HG03521 (cell line): ENCODE results near the gene ACO2.
"Not testable (repeated sequence)": the region's sequence is repeated elsewhere in the genome, so short reads cannot be mapped to it uniquely, and the experiment has no call there.

Experiments used
- ATAC-seq: cut with Tn5 transposase; IDR thresholded peaks from one replicate; pipeline ENCODE4 v1.9.1; 2021; ENCODE audit warnings: mild to moderate bottlenecking, moderate library complexity; ENCODE audit not compliant: unreplicated experiment

ACO2 gene

DNA sequence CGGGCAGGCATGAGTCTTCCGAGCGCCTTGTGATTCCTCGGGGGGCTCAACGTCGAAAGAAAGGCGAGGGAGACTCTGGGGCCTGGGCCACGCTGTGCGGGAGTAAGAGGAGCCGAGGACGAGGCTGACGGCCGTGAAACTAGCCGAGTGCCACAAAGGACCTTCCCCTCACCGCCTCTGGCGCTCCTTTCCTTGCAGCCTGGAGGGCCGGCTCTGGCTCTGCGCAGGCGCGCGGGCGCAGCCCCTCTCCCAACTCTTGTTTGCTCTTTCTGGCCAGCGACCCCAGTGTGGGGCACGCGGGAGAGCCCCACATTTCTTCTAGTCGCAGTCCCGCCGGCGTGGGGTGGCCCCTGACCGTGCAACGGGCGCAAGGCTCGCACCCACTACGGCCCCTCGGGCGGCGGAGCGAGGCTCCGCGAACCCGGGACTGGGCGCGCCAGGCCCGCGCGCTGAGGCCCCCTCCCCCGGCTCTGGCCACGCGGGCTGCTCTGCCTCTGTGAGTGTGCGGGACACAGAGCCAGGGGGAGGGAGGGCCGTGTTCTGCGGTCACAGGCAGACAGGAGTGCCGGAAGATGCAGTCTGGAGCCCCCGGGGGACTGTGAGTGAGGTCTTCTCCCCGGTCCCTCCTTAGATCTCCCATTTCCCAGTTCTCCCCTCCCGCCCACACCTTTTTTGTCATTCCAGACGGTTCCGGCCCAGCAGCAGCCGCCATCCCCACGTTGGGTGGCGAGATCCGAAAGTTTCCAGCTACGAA is 21.3 kb upstream of the ACO2 start:
- no peak for ATAC-seq

DNA sequence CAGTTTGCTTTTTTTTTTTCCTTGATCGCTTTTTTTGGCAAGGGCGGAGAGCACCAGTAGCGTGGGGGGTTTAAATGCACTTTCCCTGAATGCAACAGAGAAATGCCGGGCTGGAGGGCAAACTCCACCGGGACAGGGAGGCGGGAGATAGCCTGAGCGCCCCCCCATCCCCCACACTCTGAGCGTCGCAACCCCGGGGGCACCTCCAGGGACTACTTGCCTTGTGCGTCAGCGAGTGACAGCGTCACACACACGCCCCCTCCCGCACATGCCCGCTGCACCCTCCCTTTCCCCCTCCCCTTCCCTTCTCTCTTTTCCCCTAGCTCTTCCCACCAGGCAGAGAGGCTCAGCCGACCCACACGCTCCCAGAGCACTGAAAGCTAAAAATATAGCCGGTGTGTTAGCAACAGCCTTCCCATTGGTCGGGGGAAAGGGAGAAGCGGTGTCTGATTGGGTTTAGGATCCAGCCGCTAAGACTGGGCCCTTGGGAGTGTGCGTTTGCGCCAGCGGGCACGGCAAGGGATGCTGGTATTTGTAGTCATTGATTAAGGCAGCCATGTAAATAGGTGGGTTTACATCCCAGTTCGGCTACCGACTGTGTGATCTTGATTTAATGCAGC is 20.6 kb upstream of the ACO2 start:
- peak; percentile 45 for ATAC-seq

DNA sequence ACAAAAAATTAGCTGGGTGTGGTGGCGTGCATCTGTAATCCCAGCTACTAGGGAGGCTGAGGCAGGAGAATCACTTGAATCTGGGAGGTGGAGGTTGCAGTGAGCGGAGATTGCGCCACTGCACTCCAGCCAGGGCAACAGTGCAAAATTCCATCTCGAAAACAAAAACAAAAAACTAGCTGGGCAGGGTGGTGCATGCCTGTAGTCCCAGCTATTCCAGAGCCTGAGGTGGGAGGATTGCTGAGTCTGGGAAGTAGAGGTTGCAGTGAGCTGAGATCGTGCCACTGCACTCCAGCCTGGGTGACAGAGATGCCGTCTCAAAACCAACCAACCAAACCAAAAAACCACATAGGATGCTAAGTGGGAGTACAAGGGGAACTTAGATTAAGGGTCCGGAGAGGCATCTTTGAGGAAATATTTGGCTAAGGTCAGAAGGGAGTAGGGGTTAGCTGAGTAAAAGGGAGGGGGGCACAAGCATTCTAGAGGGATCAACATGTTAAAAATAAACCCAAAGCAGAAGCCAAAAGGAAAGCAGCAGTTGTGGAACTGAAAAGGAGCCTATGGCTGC is 10.7 kb upstream of the ACO2 start:
- ATAC-seq, result no peak

DNA sequence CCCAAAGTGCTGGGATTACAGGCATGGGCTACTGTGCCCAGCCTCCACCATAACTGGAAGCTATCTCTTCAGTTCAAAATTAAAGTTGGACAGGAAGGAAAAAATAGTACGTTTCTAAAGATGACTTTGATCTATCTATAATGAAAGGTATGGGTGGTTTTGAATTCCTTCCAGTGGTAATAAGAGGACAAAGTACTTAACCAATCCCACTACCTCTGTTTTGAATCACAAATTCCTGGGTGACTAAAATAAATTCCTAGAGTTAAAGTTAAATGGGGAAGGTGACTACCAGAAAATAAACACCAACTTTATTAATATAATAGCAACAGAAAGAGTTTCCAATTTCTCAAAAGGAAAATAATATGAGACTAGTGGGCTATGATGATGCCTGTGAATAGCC is 9.5 kb upstream of the ACO2 start:
- ATAC-seq, result no peak

DNA sequence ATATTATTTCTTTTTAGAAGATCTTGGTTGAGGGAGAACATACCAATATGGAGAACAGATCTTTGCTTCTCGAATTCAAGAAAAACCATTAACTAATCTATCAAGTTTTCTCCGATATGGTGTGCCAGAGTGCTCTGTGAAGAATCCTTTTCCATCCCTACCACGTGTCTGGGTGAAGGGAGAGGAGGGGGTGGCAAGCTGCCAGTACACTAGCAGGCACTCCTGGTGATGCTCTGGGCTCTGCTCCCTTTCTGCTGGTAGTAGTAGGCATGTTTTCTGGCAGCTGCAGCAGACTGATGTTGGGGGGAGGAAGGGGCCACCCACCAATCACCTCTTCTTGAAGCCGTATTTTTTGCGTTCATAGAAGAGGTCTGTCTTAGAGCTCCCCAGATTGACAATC is 8.8 kb upstream of the ACO2 start:
- ATAC-seq, result not testable (repeated sequence)

DNA sequence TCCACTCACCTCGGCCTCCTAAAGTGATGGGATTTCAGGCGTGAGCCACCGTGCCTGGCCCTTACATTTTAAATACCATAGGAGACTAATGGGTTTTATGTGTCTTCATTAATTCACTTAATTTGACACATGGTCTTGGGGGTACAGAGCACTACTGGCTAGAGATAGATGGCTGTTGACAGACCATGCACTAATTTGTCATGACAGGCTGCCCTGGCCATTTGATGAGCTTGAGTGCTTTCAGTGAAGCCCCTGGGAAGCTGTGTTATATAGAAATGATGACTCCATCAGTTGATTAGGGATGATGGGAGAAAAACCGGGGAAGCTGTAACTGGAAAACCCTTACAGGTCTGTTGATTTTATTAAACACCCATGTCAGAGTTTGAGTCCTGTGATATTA is 7.0 kb upstream of the ACO2 start:
- ATAC-seq, result no peak

DNA sequence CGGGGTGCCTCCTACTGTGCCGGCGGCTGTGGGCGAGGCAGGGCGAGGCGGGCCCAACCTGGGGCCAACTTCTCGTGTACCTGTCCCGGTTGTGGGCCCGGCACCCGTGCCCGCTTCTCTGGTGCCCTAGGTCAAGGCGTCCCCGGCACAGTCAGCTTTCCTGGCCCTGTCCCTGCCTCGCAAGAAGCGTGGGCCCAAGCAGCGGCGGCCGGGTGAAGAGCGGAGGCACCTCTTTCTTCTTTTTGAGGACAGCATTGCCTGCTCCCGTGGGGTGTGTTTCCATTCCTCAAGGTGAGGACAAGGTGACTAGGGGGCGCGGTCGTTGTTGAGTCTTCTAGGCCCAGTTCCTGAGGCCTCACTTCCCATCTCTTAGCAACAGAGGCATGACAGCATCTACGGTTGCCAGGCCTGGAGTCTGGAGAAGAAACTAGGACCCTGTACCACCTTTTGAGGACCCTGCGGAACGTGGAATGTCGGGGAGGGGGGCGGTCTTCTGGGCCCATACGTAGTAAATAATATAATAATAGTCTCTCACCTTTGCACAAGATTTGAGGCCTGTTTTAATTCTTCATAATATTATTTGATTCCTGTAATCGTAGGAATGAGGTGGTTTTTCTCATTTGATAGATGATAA is 418 bp downstream of the ACO2 start:
- no peak for ATAC-seq

DNA sequence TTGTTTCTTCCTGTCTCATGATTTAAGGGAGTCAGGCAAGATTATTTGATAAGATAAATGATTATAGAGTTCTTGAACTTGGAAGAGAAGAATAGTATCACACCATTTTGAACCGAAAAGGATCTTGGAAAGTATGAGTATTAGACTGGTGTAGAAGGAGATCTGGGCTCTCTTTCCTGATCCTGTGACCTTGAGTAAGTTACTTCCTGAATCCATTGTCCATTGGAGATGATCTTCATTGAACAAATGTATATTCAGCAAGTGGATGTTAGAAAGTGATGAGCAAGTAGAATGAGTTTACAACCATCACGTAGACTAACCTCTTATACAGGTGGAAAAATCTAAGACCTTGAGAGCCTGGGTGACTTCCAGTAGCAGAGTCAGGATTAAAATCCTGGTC is 2.0 kb downstream of the ACO2 start:
- no peak for ATAC-seq

DNA sequence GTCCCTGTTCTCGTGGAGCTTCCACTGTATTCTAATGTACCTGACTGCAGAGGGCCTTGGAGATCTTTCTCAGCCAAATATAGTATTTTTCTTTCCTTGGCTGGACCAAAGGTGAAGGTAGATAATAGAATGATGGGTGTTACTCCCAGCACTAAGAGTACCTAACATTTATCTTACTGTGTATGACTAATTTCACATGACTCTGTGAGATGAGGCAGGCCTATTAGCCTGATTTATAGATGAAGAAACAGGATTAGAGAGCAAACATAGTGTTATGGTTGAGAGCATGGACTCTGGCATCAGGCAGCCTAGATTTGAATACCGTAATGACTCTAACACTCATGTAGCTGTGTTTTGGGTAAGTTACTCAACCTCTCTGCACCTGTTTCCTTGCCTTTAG is 2.7 kb downstream of the ACO2 start:
- ATAC-seq, result no peak

DNA sequence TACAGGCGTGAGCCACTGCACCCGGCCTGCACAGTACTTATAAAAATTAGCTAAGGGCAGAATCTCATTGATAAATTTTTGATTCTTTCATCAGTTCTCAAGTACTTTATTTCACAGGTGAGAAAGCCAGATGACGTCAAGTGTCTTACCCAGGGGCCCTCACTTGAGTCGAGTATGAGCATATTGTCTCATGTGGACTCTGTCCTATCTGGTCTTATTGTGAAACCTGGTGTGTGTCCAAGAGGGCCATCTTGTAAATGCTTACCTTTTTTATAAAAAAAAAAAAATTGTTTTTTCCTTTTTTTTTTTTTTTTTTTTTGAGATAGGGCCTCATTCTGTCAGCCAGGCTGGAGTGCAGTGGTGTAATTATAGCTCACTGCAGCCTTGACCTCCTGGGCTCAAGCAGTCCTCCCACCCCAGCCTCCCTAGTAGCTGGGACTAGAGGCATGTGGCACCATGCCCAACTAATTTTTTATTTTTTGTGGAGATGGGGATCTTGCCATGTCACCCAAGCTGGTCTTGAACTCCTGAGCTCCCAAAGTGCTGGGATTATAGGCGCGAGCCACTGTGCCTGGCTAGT is 6.0 kb downstream of the ACO2 start:
- no peak for ATAC-seq

DNA sequence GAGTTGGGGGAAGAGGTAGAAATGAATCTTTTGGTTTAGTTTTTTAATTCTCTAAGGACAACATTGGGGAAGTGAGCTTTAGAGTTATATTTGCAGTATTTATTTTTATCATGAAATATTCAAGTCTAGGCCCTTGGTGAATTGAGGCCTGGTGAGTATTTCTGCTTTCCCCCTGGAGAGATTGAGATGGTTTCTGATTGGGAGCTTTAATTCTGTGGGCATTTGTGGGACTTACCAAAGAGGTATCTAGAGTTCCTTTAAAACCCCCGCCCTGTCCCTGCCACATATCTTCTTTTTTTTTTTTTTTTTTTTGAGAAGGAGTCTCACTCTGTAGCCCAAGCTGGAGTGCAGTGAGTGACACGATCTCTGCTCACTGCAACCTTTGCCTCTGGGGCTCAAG is 9.6 kb downstream of the ACO2 start:
- no peak for ATAC-seq

DNA sequence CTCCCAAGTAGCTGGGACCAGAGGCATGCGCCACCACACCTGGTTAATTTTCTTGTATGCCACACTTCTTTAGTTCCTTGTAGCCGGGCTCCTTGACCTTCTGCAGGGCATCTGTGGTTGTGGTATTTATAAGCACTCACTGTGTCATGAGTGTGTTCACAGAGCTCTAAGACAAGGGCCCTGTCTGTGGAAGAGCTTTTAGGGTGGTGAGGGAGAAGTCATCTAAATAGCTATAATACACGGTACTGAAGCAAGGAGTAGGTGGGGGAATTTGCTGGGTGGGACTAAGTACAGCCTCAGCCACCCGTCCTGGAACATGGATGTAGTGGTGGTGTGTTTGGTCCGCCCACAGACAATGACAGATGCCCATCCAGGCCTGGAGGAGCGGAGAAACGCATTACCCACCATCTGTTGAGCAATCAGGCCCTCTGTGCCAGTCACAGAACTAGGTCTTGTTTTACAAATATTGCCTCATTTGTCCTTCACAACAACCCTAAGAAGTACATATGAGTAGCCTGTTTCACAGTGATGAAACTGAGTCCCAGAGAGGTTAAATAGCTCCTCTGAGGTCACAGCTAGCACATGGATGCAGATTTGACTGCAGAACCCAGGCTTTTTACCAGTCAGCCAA is 10.1 kb downstream of the ACO2 start:
- ATAC-seq, result no peak

DNA sequence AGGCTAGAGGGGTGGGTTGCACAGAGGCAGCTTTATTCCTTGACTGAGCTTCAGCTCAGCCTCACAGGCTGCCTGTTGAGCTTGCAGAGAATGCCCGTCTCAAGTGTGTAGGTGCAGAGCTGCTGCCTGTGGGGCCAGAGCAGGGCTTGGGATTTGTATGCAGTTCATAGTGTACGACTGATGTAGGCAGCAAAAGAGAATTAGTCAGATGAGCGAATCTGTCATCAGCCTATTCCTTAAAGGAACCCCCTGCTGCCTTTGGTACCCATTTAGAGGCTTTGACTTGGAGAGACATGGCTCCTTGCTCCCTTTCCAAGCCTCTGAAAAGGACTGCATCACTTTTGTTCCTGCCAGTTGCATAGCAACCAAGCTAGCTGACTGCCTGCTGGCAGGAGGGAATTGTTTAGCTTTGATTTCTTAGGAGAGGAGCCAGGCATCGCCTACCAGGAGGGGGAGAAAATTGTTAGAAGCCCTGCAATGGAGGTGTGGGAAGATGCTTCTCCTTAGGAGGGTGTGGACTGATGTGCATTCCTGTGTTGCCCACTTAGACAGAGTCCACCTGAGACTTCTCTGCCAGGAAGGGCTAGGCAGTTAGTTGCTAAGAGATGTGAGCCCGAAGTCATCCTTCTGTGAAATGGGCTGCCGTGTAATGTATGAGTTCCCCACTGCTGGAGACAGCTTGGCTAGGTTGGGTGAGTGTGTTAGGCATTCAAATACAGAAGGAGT is 10.9 kb downstream of the ACO2 start:
- ATAC-seq, result no peak

DNA sequence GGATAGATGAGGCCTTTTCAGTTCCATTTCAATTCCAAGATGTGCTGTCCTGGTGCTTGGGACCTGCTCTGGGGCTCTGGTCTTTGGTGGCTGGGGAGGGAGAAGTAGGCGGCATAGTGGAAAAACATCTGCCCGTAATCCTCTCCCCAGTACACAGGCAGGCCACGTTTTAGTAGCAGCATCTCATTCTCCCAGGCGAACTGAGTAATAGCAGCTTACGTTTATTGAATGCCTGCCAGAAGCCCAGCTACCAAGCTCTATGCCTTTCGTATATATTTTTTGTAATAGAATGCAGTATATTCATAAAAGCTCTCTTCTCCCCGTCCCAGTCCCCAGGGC is 11.4 kb downstream of the ACO2 start:
- ATAC-seq, result no peak

DNA sequence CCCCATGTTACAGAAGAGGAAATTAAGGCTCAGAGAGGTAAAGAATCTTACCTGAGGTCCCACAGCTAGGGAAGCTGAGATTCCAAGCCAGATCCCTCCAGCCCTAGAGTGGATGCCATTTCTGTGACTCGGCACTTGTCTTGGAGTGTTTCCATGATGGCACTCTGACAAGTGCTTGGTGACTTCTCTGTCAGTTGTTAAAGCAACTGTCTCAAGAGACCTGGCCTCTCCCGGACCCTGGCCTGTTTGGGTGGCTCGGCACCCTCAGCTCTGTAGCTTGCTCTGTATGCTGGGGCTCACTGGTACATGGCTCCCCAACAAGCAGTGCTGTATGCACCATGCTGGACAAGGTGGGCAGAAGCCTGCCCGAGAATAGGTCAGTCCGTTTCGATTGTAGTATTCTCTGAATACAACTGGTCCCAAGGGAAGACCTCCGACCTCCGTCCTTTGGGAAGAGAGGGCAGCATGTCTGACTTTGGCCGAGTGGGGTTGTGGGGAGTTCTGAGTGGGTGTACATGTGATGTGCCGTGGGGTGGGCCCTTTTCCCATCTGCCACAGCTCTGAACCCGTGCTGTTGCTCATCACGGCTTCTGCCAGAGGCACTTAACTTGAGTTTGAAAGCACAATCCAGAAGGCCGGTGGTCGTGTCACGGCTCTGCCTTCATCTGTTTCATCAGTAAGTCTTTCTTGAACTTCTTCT is 12.4 kb downstream of the ACO2 start:
- ATAC-seq, result no peak

DNA sequence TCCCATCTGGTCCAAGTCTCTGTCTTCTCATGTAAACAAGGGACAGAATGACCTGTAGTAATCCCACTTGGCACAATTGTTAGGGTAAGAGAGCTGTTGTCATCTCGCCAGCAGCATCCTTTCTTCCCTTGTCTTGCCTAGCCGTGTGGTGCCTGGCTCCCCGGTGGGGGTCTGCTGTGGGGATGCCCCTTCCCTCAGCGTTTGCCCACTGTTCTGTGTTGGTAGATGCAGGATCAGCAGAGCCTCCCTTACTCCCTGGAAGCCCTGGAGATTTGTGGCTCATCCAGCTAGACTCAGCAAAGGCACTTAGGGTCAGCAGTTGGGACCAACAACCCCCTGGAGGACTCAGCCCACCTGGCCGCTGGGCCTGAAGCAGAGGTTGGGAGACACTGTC is 13.0 kb downstream of the ACO2 start:
- ATAC-seq, result no peak

DNA sequence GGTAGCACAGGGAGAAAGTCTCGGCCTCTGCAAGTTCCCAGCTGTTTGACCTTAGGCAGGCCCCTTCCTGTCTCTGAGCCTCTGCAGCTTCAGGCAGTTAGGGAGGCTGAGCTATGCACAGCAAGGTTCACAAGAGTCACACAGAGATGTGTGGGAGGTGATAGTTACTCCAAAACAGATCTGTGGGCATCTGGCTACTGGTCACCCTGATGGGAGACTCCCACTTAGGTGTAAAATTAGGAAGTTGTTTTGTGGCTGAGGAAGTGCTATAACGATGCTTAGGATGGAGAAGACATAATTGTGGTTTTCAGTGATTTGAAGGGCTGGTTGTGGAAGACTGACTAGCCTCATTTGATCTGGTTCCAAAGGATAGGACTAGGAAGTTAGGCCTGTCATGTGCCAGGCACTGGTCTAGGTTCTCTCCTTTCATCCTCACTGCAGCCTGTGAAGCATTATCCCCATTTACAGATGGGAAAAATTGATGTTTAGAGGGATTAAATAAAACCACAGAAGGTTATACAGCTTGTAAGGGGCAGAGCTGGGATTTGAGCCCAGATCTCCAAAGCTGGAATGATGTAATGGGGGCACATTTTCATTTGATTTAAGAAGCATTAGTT is 13.5 kb downstream of the ACO2 start:
- no peak for ATAC-seq

DNA sequence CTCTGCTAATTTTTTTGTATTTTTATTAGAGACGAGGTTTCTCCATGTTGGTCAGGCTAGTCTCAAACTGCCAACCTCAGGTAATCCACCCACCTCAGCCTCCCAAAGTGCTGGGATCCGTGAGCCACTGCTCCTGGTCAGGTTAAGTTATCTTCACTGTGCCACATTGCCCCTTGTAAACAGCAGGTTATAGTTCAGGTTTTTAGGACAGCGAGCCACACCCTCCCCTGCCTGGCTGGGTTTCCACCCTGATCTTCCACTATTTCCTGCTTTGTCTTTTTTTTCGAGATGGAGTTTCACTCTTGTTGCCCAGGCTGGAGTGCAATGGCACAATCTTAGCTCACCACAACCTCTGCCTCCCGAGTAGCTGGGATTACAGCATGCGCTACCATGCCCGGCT is 16.1 kb downstream of the ACO2 start:
- no peak for ATAC-seq

DNA sequence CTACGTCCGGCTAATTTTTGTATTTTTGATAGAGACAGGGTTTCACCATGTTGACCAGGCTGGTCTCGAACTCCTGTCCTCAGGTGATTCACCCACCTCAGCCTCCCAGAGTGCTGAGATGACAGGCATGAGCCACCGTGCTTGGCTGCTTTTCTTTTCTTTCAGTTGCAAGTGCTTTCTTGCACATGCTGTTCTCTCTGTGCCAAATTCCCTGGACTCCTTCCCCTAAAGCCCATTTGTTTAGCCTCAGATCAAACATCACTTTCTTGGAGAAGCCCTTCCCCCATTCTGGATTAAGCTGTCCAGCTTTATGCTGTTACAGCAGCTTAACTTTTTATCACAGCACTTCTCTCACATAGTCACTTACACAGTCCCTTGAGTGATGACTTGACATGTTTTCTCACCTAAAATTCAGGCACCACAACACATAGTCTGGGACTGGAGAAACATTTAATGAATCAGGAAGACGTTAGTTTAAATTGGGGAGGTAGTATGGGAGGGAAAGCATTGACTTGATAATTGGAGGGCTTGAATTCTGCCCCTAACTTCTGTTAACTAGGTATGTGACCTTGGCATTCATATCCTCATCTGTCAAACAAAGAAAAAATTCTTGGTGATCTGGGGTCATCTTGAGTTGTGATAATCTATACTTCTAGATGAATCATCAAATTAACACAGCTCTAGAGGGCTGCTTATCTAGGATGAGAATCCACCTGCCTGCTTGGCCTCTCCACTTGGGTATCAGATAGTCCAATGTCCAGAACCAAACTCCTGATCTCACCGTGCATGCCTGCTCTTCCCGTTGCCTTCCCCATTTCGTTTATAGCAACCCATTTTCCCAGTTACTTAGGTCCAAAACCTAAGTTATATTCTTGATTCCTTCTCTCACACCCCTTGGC is 18.4 kb downstream of the ACO2 start:
- ATAC-seq, result no peak
